ENCODE measurements around the gene METTL26.

DNA sequence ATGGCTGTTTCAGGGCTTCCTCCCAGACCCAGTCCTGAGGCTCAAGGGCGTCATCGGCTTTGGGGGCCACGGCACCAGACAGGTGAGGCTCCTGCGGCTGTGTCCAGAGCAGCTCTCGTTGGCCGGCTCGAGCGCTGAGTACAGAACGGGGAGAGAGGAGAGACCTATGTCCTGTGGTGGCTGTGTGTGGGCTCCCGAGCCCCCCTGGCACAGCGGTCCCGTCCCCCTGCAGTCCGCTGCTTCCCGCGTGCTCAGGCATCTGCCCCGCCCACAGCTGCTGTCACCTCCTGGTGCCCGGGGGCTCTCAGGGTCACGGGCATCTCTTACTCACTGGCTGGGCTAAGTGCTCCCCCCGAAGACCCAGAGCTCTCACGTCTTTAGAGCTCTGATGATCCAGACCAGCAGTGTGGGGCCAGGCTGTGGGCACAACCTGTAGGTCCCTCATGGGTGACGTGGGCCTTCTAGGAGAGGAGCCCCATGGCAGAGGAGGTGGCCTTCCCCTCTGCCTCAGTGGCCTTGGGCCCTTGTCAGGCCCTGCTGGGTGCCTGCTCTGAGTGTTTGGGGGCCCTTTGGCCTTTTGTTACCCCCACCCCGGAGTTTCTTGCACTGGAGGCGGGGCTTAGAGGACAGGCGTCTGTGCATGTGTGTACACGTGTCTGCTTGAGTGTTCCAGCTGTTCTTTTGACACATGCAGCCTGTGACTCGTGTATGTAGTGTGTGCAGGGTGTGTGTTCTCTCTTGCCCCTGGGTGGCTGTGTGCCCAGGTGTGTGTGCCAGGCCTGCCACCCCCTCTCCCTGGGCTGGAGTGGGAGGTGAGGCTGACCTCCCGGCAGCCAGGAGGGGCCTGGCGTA, 16.6 kb upstream of the METTL26 start:
- no peak for TF ChIP-seq POLR2AphosphoS5 (IDR thresholded peaks at IDR 0.05)
- TF ChIP-seq, protein P1, sequence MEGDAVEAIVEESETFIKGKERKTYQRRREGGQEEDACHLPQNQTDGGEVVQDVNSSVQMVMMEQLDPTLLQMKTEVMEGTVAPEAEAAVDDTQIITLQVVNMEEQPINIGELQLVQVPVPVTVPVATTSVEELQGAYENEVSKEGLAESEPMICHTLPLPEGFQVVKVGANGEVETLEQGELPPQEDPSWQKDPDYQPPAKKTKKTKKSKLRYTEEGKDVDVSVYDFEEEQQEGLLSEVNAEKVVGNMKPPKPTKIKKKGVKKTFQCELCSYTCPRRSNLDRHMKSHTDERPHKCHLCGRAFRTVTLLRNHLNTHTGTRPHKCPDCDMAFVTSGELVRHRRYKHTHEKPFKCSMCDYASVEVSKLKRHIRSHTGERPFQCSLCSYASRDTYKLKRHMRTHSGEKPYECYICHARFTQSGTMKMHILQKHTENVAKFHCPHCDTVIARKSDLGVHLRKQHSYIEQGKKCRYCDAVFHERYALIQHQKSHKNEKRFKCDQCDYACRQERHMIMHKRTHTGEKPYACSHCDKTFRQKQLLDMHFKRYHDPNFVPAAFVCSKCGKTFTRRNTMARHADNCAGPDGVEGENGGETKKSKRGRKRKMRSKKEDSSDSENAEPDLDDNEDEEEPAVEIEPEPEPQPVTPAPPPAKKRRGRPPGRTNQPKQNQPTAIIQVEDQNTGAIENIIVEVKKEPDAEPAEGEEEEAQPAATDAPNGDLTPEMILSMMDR (IDR thresholded peaks at IDR 0.05): no peak

Data from stomach (tissue), 4 donors.